GM18519 (cell line): ENCODE measurements around the gene PCYOX1L.

Source experiments
- ATAC-seq: cut with Tn5 transposase; IDR thresholded peaks from one replicate; pipeline ENCODE4 v1.9.1; 2021; ENCODE audit warnings: mild to moderate bottlenecking, moderate library complexity; ENCODE audit not compliant: unreplicated experiment, low FRiP score

The PCYOX1L gene

DNA sequence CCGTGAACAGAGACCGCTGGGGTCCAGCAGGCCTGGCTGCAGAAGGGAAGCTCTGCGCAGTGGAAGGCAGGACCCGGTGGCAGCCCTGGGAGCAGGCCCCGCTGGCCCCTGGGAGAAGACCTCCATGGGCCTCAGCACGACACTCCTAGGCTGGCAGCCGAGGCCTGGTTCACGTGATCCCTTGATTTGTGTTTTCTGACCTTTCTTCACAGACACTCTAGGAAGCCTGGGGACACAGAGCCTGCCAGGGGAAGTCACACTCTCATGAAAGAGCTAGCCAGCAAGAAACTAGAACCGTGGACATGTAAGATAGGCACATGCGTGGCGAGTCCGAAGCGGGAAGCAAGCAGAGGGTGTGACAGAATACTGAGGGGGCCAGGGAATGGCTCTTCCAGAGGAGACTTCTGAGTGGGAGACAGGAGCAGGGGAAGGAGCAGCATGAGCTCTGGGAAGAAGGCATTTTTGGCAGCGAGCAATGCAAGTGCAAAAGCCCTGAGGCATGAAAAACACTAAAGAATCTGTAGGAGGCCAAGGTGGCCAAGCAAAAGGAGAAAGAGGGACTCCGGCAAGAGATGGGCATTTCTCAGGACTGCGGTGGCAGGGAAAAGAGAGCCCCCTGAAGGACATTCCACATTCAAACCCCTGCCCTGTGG is 47.8 kb downstream of the PCYOX1L start:
- no peak for ATAC-seq

DNA sequence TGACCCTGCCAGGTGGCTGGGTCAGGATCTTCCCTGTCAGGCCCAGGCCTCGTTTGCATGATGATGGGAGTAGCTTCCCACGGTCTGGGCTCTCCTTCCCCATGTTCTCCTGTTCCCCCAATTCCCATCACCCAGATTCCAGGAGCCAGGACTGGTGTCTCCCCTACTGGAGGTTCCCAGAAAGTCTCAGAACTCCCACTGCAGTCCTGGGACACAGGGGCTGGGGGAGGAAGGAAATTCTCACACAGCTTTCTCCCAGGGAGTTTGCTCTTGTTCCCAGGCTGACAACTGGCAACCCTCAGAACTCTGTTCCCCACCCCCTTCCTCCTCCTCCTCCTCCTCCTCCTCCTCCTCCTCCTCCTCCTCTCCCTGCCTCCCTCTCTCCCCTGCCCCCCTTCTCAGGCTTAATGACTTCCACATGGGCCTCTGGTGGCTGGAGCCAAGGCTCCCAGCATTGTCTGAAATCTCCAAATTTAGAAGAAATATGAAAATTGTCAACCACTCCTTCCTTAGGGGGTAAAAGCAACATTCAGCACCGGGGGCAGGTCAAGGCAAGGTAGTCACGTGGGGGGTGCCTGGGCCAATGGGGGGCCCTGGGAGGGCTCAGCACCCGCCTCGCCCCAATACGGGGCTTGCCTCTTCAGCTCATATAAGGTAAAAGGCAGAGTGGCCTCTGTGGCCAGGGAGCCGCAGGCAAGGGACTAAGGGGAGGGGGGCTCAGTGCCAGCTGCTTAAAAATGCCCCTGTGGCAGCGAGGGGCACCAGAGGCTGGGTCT is 48.5 kb downstream of the PCYOX1L start:
- no peak for ATAC-seq

DNA sequence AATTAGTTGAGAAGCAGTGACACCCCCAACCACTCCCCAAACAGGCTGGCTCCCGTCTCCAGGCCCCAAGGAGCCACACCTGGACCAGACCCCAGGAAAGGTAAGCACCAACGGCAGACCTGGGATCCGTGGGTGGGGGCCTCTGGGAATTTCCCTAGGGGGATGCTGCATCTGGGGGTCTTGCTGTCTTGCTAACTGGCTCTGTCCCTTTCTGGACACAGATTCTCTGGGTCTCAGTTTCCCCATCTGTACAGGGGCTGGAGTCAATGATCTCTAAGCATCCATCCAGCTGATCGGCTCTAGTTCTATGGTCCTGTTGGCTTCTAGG is 49.1 kb downstream of the PCYOX1L start:
- no peak for ATAC-seq

DNA sequence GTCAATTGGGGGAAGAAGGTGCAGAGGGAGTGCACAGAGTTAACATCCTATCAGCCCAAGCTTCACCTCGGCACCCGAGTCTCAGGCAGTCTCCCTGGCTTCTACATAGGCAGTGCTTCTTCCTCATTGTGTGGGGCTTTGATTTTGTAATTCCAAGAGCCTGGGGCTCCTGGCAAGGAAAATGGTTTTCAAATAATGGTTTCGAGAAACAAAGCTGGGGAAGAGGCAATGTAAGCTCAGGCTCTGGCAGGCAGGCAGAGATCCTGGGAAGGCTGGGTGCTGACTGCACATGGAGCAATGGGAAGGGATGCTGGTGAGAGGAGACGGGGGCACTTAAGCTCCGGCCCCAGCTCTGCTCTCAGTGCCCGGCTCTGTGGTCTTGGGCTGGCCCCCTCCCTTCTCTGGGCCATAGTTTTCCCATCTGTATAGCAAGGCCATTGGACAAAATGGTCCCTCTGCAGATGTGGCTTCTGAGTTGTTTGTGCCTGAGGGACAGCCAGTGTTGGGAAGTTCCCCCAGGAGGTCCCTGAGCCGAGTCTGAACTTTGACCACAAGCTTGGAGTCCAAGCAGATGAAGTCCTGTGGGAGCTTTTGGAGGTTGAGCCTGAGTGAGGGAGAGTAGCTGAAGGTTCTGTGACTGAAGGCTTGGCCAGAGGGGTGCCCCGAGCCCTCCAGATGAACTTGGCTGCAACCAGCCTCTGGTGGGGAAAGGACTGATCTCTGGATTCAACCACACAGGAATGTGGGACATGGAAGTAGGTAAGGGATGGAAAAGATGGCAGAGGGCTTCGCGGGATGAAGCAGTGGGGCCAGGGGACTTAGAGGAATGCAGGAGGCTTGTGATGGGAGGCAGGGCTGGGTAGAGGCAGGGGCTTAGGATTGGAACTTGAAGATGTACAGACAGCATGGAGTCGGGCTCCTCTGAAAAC is 49.7 kb downstream of the PCYOX1L start:
- ATAC-seq, result no peak

GRCh38 chr5:149408252-149409099 is 50.6 kb downstream of the PCYOX1L start:
- ATAC-seq, result no peak

DNA sequence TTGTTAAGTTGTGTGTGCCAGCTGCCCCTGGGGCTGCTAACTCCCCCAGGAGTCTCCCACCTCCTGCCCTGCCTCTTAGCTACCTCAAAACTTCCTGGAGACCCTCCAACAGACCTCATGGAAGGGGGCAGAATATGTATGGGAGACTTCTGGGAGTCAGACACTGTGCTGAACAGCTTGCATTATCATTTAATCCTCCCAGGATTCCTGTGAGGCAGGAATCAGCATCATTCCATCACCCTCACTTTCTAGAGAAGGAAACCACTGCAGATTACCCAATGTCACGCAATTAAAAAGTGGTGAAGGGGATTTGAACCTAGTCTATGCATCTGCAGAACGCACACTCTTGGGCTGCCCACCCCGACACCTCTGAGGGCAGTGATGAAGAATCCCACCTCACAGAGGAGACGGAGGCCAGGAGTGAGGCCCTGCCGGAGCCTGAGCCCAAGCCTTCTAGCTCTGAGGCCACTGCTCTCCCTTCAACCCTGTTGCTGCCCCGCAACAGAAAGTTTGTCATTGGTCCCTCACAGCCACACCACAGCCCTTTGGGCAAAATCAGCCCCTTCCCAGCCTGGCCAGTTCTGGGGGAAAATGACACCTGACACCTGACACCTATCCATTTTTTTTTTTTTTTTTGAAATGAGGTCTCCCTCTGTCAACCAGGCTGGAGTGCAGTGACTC is 51.6 kb downstream of the PCYOX1L start:
- no peak for ATAC-seq

DNA sequence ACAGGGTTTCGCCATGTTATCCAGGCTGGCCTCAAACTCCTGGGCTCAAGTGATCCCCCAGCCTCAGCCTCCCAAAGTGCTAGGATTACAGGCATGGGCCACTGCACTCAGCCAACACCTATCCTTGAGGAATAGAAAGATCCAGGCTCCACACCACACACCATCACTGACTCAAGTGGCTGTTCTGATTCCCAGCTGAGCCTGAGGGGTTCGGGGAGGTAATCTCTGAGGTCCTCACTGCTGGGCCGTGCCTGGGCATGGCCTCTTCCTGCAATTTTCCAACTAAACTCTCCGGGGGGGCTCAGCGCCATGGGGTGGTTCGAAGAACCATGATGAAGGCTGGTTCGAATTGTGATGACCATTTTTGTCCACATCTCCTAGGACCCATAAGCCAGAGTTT is 52.2 kb downstream of the PCYOX1L start:
- no peak for ATAC-seq

- ATAC-seq, result no peak
Measured at GRCh38 chr5:149410721-149411432, 53.0 kb downstream of the PCYOX1L start.

DNA sequence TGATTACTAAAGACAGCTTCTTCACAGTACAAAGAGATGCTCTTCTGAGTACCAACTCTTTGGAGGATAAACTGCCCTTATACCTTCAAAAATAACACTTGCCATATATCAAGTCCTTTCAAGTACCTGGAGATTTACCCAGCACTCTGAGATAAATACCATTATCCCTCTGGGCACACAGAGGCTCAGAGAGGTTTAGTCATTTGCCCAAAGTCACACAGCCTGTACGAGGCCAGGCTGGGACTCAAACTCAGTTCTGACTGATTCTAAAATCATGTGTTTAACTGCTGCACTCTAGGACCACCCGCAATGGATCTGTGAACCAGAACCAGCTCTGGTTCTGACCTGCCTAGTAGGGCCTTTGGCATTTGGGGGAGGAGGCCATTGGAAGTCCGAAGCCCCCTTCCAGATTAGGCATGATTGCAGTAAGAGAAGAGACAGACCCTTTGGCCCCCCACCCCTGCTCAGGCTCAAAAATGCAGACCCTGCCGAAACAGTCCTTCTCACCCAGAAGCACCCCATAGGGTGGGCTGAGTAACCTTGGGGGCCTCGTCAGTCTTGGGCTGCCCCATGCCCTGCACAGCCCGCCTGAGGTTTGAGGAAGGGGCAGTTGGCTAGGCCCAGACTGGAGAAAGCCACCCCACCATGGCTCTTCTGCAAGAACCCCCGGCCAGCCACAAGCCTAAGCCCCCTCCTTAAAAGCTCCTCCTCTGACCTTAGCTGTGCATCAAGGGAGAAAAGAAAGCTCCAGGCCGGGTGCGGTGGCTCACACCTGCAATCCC is 54.1 kb downstream of the PCYOX1L start:
- ATAC-seq, result no peak

DNA sequence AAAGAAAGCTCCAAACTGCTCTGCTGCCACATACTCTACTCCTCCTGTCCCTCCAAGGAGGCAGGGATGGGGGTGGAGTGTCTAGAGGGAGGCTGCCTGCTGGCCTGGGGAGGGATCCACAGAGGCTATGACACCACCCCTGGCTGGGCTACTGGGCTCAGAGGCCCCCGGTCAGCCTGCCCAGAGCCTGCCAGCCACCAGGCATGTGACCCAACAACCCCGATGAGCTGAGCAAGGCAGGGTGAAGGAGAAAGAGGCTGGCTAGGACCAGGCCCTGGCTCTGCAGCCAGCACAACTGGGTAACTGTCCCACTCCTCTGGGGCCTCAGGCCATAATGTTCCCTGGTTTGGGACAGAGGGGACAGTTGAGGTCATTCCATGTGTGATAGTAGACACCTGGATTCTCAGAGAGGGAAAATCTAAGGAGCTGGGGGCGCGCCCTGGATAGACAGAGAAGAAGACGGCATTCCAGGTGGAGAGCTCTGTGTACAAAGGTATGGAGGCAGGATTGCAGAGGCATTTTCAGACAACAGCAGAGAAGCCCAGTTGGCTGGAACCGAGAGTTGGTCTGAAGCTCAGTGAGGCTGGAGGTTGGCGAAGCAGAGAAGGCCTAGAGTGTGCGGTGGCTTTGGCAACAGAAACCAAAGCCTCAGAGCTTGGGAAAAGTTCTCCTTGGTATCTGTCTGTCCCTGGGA is 55.1 kb downstream of the PCYOX1L start:
- no peak for ATAC-seq

GRCh38 chr5:149413477-149414210 is 55.8 kb downstream of the PCYOX1L start:
- ATAC-seq, result no peak

DNA sequence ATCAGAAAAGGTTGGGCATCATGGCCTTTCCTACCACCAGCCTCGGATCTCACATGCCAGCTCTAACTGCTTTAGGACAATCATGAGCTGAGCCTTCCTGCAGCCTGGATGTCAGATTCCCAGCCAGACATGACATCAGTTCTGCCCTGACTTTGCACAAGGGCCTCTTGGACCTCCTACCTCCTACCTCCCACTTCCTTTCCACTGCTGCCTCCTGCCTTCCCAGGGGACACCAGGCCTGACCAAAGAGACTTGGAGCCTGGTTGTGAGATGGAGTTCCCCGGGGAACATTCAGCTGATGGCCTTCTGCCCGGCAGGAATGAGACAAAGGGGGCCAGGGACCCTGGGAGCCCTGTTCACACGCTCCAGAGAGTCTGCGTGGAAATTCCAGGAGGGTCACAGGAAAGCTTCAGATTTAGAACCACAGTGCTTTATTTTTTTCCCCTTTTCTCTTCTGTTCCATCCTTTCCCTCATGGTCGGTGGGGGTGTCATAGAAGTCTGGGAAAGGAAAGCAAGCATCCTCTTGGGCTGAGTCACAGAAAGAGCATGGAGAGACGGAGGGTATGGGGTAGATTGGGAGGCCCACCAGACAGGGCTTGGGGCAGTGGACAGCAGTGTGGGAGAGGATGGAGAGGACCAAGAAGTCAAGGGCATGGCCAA is 56.7 kb downstream of the PCYOX1L start:
- no peak for ATAC-seq

GRCh38 chr5:149415066-149415967 is 57.5 kb downstream of the PCYOX1L start:
- no peak for ATAC-seq

- ATAC-seq, result no peak
Measured at GRCh38 chr5:149416987-149417710, 59.3 kb downstream of the PCYOX1L start.
